Immature natural killer cell (primary cell): ENCODE results near the gene SESN2. TPM values are rescaled to one million over a fixed set of nuclear protein-coding genes. Genes with fewer than 3 reads are reported as not detected.

Source experiments
- DNase-seq, 3 donors: peaks; one replicate each; pipeline ENCODE4 v3.0.0; 2022; ENCODE audit warnings: mixed read lengths in 1 of 3
- H3K27ac Mint-ChIP-seq, 6 donors: one replicate each; pipeline ENCODE4 v1.8.0; 2020; ENCODE audit warnings: mixed read lengths in 6 of 6, mild to moderate bottlenecking in 5 of 6, inconsistent platforms in 4 of 6, moderate library complexity in 3 of 6
- H3K27me3 Mint-ChIP-seq, 3 donors: one replicate each; pipeline ENCODE4 v1.8.0; 2020 to 2021; ENCODE audit warnings: low read depth in 3 of 3, mild to moderate bottlenecking in 3 of 3, mixed read lengths in 3 of 3, moderate library complexity in 3 of 3, inconsistent platforms in 1 of 3
- H3K36me3 Mint-ChIP-seq, 3 donors: one replicate each; pipeline ENCODE4 v1.8.0; 2020; ENCODE audit warnings: mixed read lengths in 3 of 3, inconsistent platforms in 2 of 3, mild to moderate bottlenecking in 2 of 3
- H3K4me1 Mint-ChIP-seq, 2 donors: one replicate each; pipeline ENCODE4 v1.8.0; 2020; ENCODE audit warnings: inconsistent platforms in 2 of 2, mild to moderate bottlenecking in 2 of 2, mixed read lengths in 2 of 2, moderate library complexity in 1 of 2
- H3K4me3 Mint-ChIP-seq, 5 donors: one replicate each; pipeline ENCODE4 v1.8.0; 2020; ENCODE audit warnings: mild to moderate bottlenecking in 5 of 5, mixed read lengths in 5 of 5, inconsistent platforms in 3 of 5, moderate library complexity in 3 of 5
- H3K9me3 Mint-ChIP-seq, 6 donors: one replicate each; pipeline ENCODE4 v1.8.0; 2020; ENCODE audit warnings: mild to moderate bottlenecking in 6 of 6, mixed read lengths in 6 of 6, inconsistent platforms in 4 of 6, moderate library complexity in 3 of 6
- polyA plus RNA-seq, 3 donors: library from polyadenylated mRNA; unstranded; fragments of 300-500 nt; fragmentation: Illumina TruSeq; gene quantifications; one replicate each; pipeline ENCODE4 v1.2.3, GENCODE V29; 2021

SESN2 gene
- polyA plus RNA-seq, 3 donors from 2014 or later = 10.2 to 23.5 (median 14.0) TPM

DNA sequence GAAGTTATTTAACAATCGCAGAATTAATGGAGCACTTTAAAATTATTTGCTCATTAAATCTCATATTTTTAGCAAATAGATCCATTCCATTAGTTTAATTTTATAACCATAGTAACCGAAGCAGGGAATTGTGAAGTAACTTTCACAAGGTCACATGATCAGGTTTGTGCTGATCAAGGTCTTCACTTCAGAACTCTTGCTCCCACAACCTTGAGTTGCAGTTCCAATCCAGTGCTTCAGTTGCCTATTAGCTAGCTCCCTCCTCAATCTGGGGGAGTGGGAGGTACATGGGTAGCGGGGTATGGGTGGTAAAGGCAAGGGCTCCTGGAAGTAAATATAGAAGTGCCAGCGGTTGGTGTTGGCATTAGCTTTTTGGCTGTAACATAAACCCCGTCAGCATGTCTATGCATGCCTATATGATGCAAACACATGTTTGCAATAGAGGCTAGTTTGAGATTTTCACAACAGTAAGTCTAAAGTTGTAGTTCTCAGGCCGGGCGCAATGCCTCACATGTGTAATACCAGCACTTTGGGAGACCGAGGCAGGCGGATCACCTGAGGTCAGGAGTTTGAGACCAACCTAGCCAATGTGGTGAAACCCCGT lies 17.6 kb upstream of the SESN2 start:
- Mint-ChIP-seq H3K4me3 (no peak overlapping the region), H3K27ac (peak overlapping the region in 2 of 6 donors; percentile 12 to 29), H3K36me3 (peaks cover 0 to 4% (median 3%) of the 10 kb centered on the region in 3 donors), H3K4me1 (peaks cover 31 to 35% of the 10 kb centered on the region in 2 donors), H3K27me3 (peaks cover 0 to 6% (median 0%) of the 10 kb centered on the region in 3 donors), H3K9me3 (no peaks in the 10 kb centered on the region)
- DNase-seq = no peak

- no peak for DNase-seq
- peak overlapping the region; percentile 65 to 83 (median 80) for H3K4me3 Mint-ChIP-seq
- H3K27me3 Mint-ChIP-seq = peaks cover 0 to 6% (median 3%) of the 10 kb centered on the region in 3 donors
- peaks cover 0 to 4% (median 3%) of the 10 kb centered on the region in 3 donors for H3K36me3 Mint-ChIP-seq
- H3K27ac Mint-ChIP-seq = peak overlapping the region; percentile 91 to 100 (median 98)
- peaks cover 47 to 52% of the 10 kb centered on the region in 2 donors for H3K4me1 Mint-ChIP-seq
- no peaks in the 10 kb centered on the region for H3K9me3 Mint-ChIP-seq
Measured at GRCh38 chr1:28243685-28244311, 15.5 kb upstream of the SESN2 start.

- Mint-ChIP-seq H3K4me1 (peaks cover 55 to 61% of the 10 kb centered on the region in 2 donors), H3K36me3 (peaks cover 0 to 4% (median 3%) of the 10 kb centered on the region in 3 donors), H3K27ac (peak overlapping the region; percentile 91 to 100 (median 98))
Measured at GRCh38 chr1:28244549-28245251, 14.6 kb upstream of the SESN2 start.

DNA sequence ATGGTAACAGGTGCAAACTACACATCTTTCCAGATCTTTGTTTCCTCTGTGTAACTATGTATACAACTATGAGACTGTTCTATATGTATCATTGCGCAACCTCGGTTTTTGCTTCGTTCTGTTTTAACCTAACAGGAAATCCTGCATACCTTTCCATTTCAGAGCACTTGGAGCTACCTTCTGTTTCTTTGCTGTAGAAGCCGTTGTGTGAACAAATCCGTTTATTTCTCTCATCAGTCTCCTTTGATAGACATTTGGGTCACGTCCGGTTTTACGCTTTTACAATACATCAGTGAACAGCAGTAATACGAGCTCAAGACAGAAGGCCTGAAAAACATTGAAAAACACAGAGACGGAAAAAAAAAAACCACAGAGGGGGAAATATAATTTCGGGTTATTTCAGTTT lies 12.9 kb upstream of the SESN2 start:
- H3K4me1 Mint-ChIP-seq = peaks cover 58 to 66% of the 10 kb centered on the region in 2 donors
- H3K4me3 Mint-ChIP-seq = peak overlapping the region; percentile 84 to 89 (median 88)
- H3K36me3 Mint-ChIP-seq = peaks cover 0 to 4% (median 3%) of the 10 kb centered on the region in 3 donors
- peak overlapping the region; percentile 91 to 99 (median 94) for H3K27ac Mint-ChIP-seq
- H3K27me3 Mint-ChIP-seq = peaks cover 0 to 8% (median 3%) of the 10 kb centered on the region in 3 donors
- H3K9me3 Mint-ChIP-seq = no peaks in the 10 kb centered on the region
- DNase-seq = peak; percentile 68 to 82 (median 81)

More at GRCh38 chr1:28244549-28245251, 14.6 kb upstream of the SESN2 start:
- H3K27me3 Mint-ChIP-seq = peaks cover 0 to 8% (median 3%) of the 10 kb centered on the region in 3 donors
- no peaks in the 10 kb centered on the region for H3K9me3 Mint-ChIP-seq
- DNase-seq = no peak
- H3K4me3 Mint-ChIP-seq = peak overlapping the region; percentile 65 to 89 (median 80)

GRCh38 chr1:28247612-28248272 lies 11.6 kb upstream of the SESN2 start:
- H3K9me3 Mint-ChIP-seq = no peaks in the 10 kb centered on the region
- no peak for DNase-seq
- H3K36me3 Mint-ChIP-seq = peaks cover 0 to 4% (median 3%) of the 10 kb centered on the region in 3 donors
- peaks cover 57 to 64% of the 10 kb centered on the region in 2 donors for H3K4me1 Mint-ChIP-seq
- peak overlapping the region; percentile 84 to 89 (median 88) for H3K4me3 Mint-ChIP-seq
- H3K27me3 Mint-ChIP-seq = peaks cover 0 to 8% (median 3%) of the 10 kb centered on the region in 3 donors
- peak overlapping the region; percentile 91 to 99 (median 94) for H3K27ac Mint-ChIP-seq

DNA sequence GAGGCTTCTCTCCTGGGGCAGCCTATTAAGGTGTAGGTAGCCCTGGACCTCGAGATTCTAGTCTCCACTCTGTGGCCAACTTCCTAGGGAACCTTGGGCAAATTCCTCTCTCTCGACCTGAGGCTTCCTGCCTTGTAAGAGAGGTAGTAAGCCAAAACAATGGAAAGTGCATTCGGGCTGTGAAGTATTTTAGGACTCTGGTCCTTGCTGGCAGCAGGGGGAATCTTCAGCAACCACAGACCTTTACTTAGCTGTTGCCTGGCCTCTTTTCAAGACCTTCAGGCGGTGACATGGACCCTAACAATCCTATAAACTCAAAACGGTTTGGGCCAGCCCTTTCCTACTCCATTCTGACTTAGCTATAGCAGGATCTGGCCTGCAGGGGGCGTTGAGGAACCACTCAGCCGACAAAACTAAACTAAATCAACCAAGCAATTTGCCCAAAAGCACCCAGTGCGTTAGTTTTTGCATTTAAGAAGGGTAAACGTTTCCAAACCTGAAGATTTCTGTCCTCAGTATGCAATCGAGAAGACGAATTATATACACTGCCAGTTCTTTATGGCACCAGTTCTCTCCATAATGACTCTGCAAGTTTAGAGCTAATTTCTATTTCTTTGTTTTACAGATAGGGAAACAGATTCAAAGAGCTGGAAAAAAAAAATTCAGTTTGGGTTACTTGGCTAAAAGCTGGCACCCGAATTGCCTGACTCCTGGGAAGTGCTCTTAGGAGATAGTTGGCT lies 10.9 kb upstream of the SESN2 start:
- Mint-ChIP-seq H3K4me1 (peaks cover 52 to 60% of the 10 kb centered on the region in 2 donors), H3K27ac (peak overlapping the region; percentile 91 to 99 (median 94)), H3K27me3 (peaks cover 0 to 8% (median 3%) of the 10 kb centered on the region in 3 donors), H3K9me3 (no peaks in the 10 kb centered on the region), H3K36me3 (peaks cover 0 to 4% (median 3%) of the 10 kb centered on the region in 3 donors), H3K4me3 (peak overlapping the region; percentile 84 to 89 (median 88))
- peak; percentile 77 to 81 (median 78) for DNase-seq

GRCh38 chr1:28249013-28249865 lies 10.1 kb upstream of the SESN2 start:
- peaks cover 45 to 52% of the 10 kb centered on the region in 2 donors for H3K4me1 Mint-ChIP-seq
- no peaks in the 10 kb centered on the region for H3K9me3 Mint-ChIP-seq
- H3K36me3 Mint-ChIP-seq = no peaks in the 10 kb centered on the region
- H3K4me3 Mint-ChIP-seq = peak overlapping the region; percentile 84 to 89 (median 88)
- H3K27me3 Mint-ChIP-seq = peaks cover 0 to 8% (median 3%) of the 10 kb centered on the region in 3 donors
- DNase-seq = no peak
- peak overlapping the region; percentile 91 to 99 (median 94) for H3K27ac Mint-ChIP-seq

DNA sequence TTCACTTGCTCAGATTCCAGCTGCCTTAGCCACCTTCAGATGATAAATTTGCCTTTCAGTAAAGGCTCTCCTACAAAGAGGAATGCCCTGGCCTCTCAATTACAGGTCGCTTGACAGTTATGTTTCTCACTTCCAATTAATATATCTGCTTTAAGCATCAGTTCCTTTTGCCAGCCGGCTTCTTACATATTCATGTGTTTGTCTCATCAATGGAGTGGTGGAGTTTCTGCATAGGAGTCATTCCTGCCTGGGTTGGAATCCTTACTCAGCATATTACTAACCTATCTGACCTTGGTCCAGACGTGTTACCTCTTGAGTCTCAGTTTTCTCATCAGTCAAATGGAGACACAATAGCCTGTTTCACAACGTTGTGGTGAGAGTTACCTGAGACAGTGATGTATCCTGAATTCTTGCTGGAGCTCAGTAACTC lies 9.4 kb upstream of the SESN2 start:
- peaks cover 0 to 7% (median 3%) of the 10 kb centered on the region in 3 donors for H3K27me3 Mint-ChIP-seq
- DNase-seq = no peak
- H3K9me3 Mint-ChIP-seq = no peaks in the 10 kb centered on the region
- peaks cover 38 to 45% of the 10 kb centered on the region in 2 donors for H3K4me1 Mint-ChIP-seq
- peak overlapping the region in 1 of 5 donors; percentile 4 for H3K4me3 Mint-ChIP-seq
- no peaks in the 10 kb centered on the region for H3K36me3 Mint-ChIP-seq
- peak overlapping the region in 5 of 6 donors; percentile 6 to 94 (median 48) for H3K27ac Mint-ChIP-seq

- Mint-ChIP-seq H3K27ac (peak overlapping the region; percentile 53 to 96 (median 83)), H3K4me3 (peak overlapping the region; percentile 60 to 83 (median 73)), H3K4me1 (peaks cover 45 to 49% of the 10 kb centered on the region in 2 donors), H3K36me3 (no peaks in the 10 kb centered on the region), H3K9me3 (no peaks in the 10 kb centered on the region), H3K27me3 (peaks cover 0 to 12% (median 5%) of the 10 kb centered on the region in 3 donors)
- DNase-seq = peak; percentile 66 to 75 (median 74)
Measured at GRCh38 chr1:28256197-28256827, 3.0 kb upstream of the SESN2 start.

DNA sequence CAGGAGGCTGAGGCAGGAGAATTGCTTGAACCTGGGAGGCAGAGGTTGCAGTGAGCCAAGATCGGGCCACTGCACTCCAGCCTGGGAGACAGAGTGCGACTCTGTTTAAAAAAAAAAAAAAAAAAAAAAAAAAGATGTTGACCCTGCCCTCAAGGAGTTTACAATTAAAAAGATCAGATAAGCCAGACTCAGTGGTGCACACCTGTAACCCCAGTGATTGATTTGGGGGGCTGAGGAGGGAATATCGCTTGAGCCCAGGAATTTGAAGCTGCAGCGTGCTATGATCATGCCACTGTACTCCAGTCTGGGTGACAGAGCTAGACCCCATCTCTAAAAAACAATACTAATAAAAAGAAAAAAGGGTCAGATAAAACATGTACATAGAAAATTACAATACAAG lies 1.6 kb upstream of the SESN2 start:
- Mint-ChIP-seq H3K4me1 (peaks cover 49 to 53% of the 10 kb centered on the region in 2 donors), H3K27ac (peak overlapping the region in 4 of 6 donors; percentile 46 to 69 (median 53)), H3K27me3 (peaks cover 0 to 12% (median 7%) of the 10 kb centered on the region in 3 donors), H3K36me3 (no peaks in the 10 kb centered on the region), H3K9me3 (no peaks in the 10 kb centered on the region), H3K4me3 (peak overlapping the region; percentile 36 to 85 (median 79))
- no peak for DNase-seq

DNA sequence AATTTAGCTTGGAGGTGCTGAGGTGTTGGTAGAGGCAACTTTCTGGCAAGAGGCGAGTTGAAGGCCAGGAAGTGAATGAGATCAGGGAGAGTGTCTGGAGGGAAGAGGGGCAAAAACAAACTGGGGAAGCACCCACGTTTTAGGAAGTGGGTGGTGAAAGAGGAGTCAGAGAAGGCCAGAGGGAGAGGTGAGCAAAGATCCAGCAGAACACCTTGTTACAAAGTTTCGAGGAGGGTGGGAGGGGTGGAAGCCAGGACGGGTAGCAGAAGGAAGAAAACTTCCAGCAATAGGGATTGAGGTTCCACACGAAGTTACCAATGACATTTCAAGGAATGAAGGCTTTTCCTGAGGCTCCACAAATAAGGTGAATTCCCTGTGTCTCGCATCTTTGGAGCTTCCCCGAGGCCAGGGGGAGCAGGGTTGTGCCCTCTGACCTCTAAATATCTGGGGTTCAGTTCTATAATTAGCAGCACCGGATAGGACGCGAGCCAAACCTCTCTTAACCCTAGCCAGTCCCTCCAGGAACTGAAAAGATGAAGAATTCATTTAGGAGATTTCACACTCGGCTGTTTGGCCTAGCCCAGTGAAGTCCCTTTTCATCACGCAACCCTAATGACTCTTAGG lies 578 bp upstream of the SESN2 start:
- Mint-ChIP-seq H3K4me1 (peaks cover 53 to 63% of the 10 kb centered on the region in 2 donors), H3K27ac (peak overlapping the region in 5 of 6 donors; percentile 36 to 88 (median 57)), H3K27me3 (peaks cover 0 to 13% (median 7%) of the 10 kb centered on the region in 3 donors)

More for the DNA sequence above, 578 bp upstream of the SESN2 start:
- DNase-seq = no peak
- no peaks in the 10 kb centered on the region for H3K9me3 Mint-ChIP-seq
- H3K4me3 Mint-ChIP-seq = peak overlapping the region; percentile 76 to 85 (median 80)
- H3K36me3 Mint-ChIP-seq = no peaks in the 10 kb centered on the region
